Cardiac septum (tissue), 1 donor: ENCODE measurements around the gene PSTK. TPM values are rescaled to one million over a fixed set of nuclear protein-coding genes. Genes with fewer than 3 reads are reported as not detected.

Experiments used
- DNase-seq: peaks from one replicate; pipeline ENCODE4 v3.0.0-alpha.2; 2020; ENCODE audit warnings: low spot score
- intact Hi-C: fragments of 100-400 bp; cut with DNase I; formaldehyde crosslinking; loops from one replicate; pipeline ENCODE4 v1.14.0; 2022
- total RNA-seq: library from RNA; stranded (reverse); fragmentation: NEBNext Ultra II Directional; extraction: Animal tissue kit (Norgen Biotek cat#: 25700); gene quantifications from one replicate; pipeline ENCODE4 v1.2.1, GENCODE V29; 2021
- donor health status: DM: no; HTN: no; CAD: no.

The PSTK gene
- total RNA-seq, 1 donor from 2014 or later: 2.3 TPM

- intact Hi-C loops: no loop called here
Observed at GRCh38 chr10:122988501-122988900, 8.3 kb downstream of the PSTK start.

GRCh38 chr10:122990278-122990677, 10.1 kb downstream of the PSTK start:
- DNase-seq: no peak
- intact Hi-C loops: no loop called here

More at GRCh38 chr10:122988501-122988900, 8.3 kb downstream of the PSTK start:
- no peak for DNase-seq

- no peak for DNase-seq
- intact Hi-C loops: no loop called here
Observed at GRCh38 chr10:122992031-122992585, 11.9 kb downstream of the PSTK start.

- intact Hi-C loops: no loop called here
Observed at GRCh38 chr10:122993797-122994336, 13.7 kb downstream of the PSTK start.

GRCh38 chr10:122995936-122996335, 15.7 kb downstream of the PSTK start:
- intact Hi-C loops: no loop called here

More at GRCh38 chr10:122993797-122994336, 13.7 kb downstream of the PSTK start:
- no peak for DNase-seq

GRCh38 chr10:122997864-122998263, 17.7 kb downstream of the PSTK start:
- DNase-seq: no peak
- intact Hi-C loops: no loop called here

More at GRCh38 chr10:122995936-122996335, 15.7 kb downstream of the PSTK start:
- DNase-seq: no peak

- DNase-seq: no peak
- intact Hi-C loops: no loop called here
Observed at GRCh38 chr10:122998360-122998917, 18.2 kb downstream of the PSTK start.

- intact Hi-C loops: no loop called here
- DNase-seq: no peak
Observed at GRCh38 chr10:122998934-122999333, 18.7 kb downstream of the PSTK start.

- intact Hi-C loops: no loop called here
- no peak for DNase-seq
Observed at GRCh38 chr10:122999347-122999746, 19.1 kb downstream of the PSTK start.

GRCh38 chr10:123000155-123000554, 20.0 kb downstream of the PSTK start:
- intact Hi-C loops: no loop called here
- no peak for DNase-seq

GRCh38 chr10:123001370-123001769, 21.2 kb downstream of the PSTK start:
- intact Hi-C loops: no loop called here
- DNase-seq: no peak

GRCh38 chr10:123004298-123004697, 24.1 kb downstream of the PSTK start:
- DNase-seq: no peak
- intact Hi-C loops: no loop called here

GRCh38 chr10:123007558-123008354, 27.6 kb downstream of the PSTK start:
- DNase-seq: no peak
- intact Hi-C loops: loop anchor here (1.0 to 5.0 kb wide), 3 partner anchors 27 to 145 kb away; partner anchors contain the start of genes BUB3, C10orf88 and PSTK

- DNase-seq: peak; percentile 98
- intact Hi-C loops: loop anchor here (1.0 to 5.0 kb wide), 3 partner anchors 28 to 144 kb away; partner anchors contain the start of genes BUB3, C10orf88 and PSTK
Observed at GRCh38 chr10:123008355-123009104, 28.3 kb downstream of the PSTK start, which contains the start of the genes ACADSB and IKZF5. Gene ACADSB, plus strand, starts transcription at chr10:123009006. Its CDS starts 24 bp downstream, at chr10:123009030. Gene IKZF5, minus strand, starts transcription at chr10:123008795. Its CDS starts 10,170 bp downstream, at chr10:122998625.

GRCh38 chr10:123009105-123009820, 29.1 kb downstream of the PSTK start:
- DNase-seq: no peak
- intact Hi-C loops: loop anchor here (5.0 kb wide), 1 partner anchor 143 kb away; the partner anchor contains the start of gene BUB3

- intact Hi-C loops: no loop called here
- no peak for DNase-seq
Observed at GRCh38 chr10:123011987-123012386, 31.8 kb downstream of the PSTK start.

- intact Hi-C loops: no loop called here
- DNase-seq: no peak
Observed at GRCh38 chr10:123013456-123014419, 33.5 kb downstream of the PSTK start.

- intact Hi-C loops: no loop called here
- no peak for DNase-seq
Observed at GRCh38 chr10:123014772-123015171, 34.6 kb downstream of the PSTK start.
